ENCODE data around the gene IFIH1.

IFIH1 gene

GRCh38 chr2:162318328-162319180 is at the start of gene IFIH1:
Gene IFIH1 (minus strand): TSS chr2:162318684. CDS start chr2:162318307, 377 bp downstream.
- in situ Hi-C loops (cut with MboI; ENCODE audit: low sequenced_read_pairs), result no loop called here

DNA sequence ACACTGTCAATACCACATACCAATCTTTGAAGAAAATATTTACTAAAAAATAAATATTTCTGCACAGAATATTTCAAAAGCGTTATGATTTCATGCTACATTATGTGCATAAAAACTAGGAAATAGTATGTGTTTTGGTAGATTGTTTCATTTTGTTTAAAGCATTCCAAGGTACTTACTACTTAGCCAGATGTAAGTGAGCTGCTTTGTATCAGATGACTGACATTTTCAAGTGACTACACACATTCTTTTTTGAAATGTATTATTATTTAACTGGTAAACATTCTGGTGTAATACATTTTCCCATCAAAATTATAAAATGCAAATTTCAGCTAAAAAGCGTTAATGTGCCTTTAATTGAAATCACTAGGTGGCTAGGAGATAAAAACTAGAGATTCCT is 46.9 kb upstream of the IFIH1 start:
- in situ Hi-C loops (cut with MboI; ENCODE audit: low sequenced_read_pairs), result no loop called here

DNA sequence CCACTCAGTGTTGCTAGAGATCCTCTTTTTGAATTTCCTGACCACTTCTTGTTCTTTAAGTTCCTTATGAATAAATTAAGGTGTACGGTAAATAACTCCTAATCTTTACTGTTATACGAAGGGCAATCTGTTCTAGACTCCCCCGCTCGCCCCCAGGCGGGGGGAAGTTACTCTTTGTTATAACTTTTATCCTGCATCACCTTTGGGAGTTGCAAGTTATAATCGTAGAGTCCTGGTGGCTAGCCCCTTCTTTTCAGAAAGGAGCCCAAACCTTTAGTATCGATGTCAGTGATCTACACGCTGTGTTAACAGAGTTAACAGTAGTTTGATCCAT is 26.1 kb upstream of the IFIH1 start:
- in situ Hi-C loops (cut with MboI; ENCODE audit: low sequenced_read_pairs), result no loop called here

DNA sequence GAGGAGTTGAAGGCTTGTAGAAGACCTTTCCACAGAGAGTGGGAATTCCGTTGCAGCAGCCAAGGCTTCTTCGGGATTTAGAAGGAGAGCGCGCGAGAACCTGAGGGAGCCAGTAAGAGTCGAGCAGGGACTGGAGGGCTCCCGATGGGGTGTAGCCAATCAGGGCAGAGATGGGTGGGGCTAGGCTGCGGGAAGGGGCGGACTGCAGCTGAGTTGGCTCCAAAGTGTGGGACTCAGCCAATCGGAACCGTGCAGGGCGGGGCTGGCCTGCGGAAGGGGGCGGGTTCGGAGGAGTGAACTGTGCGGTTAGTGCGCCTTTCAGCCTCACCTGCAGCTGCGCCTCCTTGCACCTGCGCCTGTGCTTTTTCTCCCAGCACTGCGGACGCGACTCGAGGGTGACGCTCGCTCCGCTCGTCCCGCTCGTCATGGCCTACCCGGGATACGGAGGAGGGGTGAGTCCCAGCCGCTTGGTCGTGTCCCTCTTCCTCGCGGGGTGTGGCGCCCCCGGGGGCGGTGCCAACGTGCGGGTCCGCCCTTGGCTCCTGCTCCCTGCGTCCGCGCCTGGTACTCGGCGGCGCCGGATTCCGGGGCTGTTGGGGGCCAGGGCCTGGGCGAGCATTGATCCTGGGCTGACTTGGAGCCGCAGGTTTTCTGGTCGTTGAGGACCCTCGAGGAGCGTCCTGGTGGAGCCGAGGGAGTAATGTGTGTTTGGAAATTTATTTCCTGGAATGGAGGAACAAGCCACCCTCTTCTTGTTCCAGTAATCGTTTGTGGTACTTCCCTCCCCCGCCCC is 25.5 kb upstream of the IFIH1 start, which contains the start of gene GCA:
Gene GCA (plus strand): TSS at position 309 of the 793 bp plus-strand sequence. CDS start 117 bp downstream, at position 426.
- in situ Hi-C loops (cut with MboI; ENCODE audit: low sequenced_read_pairs), result no loop called here

DNA sequence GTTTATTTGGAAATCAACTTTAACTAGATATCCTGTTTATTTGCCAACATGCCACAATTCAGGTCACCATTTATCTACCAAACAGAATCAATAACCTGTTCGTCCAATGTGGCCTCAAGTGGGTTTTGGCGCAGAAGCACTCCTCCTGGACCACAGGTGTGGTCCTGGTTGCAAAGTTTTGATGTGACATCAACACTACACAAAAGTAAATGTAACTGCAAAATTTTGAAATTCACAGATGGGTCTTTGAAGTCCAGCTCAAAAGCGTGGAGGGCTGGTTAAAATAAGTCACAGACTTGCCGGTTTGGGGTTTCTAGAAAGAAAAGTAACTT is 25.0 kb upstream of the IFIH1 start:
- in situ Hi-C loops (cut with MboI; ENCODE audit: low sequenced_read_pairs), result no loop called here

DNA sequence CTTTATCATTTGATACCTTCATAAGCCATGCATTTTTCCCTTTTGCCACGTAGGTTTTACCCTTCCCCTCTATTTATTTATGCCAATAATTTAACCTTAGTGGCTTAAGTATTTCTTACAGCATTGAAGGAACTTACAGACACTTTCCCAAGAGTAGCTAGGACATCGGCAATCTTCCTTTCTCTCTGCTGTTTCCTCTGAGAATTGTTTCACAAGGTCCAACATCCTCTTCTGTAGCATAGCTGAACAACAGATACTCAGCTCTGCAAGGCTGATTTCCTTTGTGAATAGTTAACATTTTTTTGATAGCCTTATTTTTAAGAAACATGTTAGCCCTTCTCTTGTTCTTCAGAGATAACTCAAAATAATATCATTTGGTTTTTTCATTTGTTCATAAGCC is 24.4 kb upstream of the IFIH1 start:
- in situ Hi-C loops (cut with MboI; ENCODE audit: low sequenced_read_pairs), result no loop called here

GRCh38 chr2:162342321-162342720 is 23.8 kb upstream of the IFIH1 start:
- in situ Hi-C loops (cut with MboI; ENCODE audit: low sequenced_read_pairs), result no loop called here

DNA sequence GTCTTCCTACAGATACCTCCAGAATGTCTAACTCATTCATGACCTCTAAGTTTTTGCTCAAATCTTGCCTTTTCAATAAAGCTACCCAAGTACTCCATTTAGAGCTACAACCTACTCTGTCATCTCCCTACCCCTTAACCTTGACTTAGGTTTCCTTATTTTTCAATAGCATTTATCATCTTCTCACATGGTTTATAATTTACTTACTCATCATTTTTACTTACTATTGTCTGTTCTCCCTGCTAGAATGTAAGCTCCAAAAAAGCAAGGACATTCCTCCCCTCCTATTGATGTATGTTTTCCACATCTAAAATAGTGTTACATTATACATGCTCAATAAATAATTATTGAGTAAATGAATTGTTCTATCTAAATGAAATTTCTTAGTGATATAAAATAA is 22.3 kb upstream of the IFIH1 start:
- in situ Hi-C loops (cut with MboI; ENCODE audit: low sequenced_read_pairs), result no loop called here

GRCh38 chr2:162337868-162338267 is 19.4 kb upstream of the IFIH1 start:
- in situ Hi-C loops (cut with MboI; ENCODE audit: low sequenced_read_pairs), result no loop called here

DNA sequence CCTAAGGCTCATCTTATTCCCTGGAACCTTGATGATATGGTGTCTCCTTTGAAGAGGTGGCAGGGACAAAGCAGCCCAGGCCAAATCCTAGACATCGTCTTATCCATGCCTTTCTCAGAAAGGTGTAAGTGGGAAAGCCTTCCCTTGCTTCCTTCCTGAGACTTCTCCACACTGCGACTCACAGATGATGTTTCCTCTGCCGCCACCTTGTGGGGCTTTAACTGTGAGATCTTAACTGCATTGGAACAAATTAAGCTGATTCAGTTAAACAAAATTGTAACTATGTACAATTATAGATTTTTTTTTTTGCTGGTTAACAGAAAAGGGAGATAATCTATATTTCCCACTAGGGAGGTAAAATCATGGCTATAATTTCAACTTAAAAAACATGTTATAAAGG is 15.5 kb upstream of the IFIH1 start:
- in situ Hi-C loops (cut with MboI; ENCODE audit: low sequenced_read_pairs), result no loop called here

DNA sequence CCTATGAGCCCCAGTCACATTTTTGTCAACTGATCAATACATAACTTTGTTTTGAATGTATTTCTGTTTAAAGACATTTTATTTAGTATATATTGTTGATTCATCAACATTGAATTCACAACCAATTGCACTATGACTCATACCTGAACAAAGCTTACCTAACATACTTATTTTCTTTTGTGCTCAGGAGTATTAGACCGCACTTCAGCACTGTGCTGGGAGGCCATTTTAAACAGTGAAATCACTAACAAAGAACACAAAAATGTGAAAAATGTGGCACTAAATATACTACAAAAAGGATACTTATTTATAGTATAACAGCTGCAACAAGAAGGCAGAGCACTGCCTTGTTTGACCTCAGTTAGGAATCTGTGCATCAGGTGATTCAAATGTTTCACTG is 12.4 kb upstream of the IFIH1 start:
- in situ Hi-C loops (cut with MboI; ENCODE audit: low sequenced_read_pairs), result no loop called here

GRCh38 chr2:162328424-162329157 is 10.1 kb upstream of the IFIH1 start:
- in situ Hi-C loops (cut with MboI; ENCODE audit: low sequenced_read_pairs), result no loop called here

DNA sequence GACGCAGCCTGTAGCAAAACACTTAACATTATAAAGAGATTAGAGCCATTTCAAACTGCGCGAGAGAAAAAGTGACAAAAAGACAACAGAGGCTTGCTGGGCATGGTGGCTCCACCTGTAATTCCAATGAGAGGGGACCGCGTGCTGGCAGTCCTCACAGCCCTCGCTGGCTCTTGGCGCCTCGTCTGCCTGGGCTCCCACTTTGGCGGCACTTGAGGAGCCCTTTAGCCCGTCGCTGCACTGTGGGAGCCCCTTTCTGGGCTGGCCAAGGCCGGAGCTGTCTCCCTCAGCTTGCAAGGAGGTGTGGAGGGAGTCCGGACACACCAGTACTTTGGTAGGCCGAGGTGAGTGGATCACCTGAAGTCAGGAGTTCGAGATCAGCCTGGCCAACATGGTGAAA is 9.3 kb upstream of the IFIH1 start:
- in situ Hi-C loops (cut with MboI; ENCODE audit: low sequenced_read_pairs), result no loop called here

GRCh38 chr2:162327134-162327769 is 8.8 kb upstream of the IFIH1 start:
- in situ Hi-C loops (cut with MboI; ENCODE audit: low sequenced_read_pairs), result no loop called here

DNA sequence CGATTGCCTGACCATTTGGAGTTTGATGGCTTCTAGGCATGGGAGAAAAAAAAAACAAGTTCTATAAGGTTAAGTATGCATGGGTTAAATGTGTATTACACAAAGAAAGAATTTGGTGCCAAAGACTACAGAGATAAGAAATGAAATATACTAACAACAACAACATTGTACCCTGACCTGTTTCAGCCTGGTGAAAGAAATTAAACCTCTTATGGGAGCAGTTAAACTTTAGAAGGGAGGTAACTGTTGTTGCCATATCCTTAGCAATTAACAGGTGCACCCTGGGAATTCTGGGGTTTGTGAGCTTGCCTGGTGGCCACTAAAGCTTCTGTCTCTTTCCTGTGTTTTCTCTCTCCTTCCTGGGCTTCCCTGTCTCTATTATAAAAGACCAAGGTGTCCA is 6.5 kb upstream of the IFIH1 start:
- in situ Hi-C loops (cut with MboI; ENCODE audit: low sequenced_read_pairs), result no loop called here

DNA sequence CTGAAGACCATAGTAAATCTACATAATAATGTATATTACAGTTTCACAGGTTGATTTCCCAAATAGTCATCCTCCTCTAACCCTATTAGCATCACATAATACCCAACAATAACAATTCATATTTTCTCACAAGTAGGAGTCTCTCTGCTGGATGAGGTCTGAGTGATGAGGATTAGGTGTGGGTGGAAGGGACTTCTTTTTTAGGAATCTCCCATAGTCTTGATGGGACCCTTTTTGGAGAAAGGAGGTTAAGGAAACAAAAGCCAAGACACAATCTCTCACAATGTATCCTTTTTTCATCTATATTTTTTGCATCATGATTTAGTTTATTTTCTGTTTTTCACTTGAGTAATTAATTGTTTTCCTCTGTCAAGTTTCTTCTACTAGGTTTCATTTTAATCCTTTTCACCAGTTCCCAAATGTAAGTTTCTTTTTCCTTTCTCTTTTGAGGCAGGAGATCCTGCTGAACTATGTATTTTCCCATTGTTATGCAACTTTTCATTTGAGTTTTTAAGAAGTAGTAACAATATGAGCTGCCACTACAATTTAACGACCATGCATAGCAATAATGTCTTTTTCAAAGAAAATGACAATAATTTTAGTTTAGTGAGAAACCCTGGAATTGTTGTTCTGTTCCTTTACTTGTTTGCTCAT is 2.5 kb upstream of the IFIH1 start:
- in situ Hi-C loops (cut with MboI; ENCODE audit: low sequenced_read_pairs), result no loop called here

GRCh38 chr2:162317861-162318327 is 590 bp downstream of the IFIH1 start:
- in situ Hi-C loops (cut with MboI; ENCODE audit: low sequenced_read_pairs), result no loop called here

DNA sequence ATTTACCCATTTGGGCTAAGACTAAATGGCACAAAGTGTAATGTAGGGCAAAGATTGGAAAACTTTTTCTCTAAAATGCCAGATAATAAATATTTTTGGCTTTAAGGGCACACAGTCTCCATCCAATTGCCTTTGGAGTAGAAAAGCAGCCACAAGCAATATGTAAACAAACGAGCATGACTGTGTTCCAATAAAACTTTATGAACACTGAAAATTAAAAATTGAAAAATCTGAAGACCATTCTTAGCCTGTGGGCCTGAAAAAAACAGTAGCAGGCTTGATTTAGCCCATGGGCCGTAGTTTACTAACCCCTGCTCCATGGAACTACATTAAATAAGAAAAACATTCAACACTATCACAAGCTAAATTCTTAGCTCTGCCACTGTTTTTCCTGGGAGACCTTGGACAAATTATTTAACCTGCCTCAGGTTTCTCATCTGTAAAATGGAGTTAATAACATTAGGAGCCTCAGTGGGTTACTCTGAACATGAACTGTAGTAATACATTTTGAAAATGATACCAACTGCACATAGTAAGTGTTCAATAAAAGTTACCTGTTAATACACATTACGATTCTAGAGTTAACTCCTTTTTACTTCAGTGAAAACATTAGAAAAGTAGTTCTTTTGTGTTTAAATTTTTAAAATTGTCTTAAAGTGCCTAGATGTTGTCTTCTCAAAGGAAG is 1.3 kb downstream of the IFIH1 start:
- in situ Hi-C loops (cut with MboI; ENCODE audit: low sequenced_read_pairs), result no loop called here

DNA sequence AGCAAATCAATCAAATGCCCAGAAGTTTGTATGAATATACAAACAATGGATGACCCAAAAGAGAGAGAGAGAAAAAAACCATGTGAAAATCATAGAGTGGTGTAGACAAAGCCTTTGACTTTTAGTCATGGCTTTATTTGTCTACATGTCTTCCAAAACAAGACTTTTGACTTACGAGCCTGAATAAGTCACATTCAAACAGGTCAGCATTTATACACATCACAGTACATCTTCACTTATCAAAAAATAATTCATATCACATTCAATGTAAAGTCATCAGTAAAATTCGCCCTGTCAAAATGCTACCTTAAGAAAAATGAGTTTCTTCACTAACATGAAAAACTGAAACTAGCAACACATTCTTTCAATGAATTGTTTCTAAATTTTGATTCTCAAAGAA is 1.9 kb downstream of the IFIH1 start:
- in situ Hi-C loops (cut with MboI; ENCODE audit: low sequenced_read_pairs), result no loop called here

- in situ Hi-C loops (cut with MboI; ENCODE audit: low sequenced_read_pairs), result no loop called here
These were observed 2.5 kb downstream of the IFIH1 start for GRCh38 chr2:162315938-162316337.
